Hypothalamus (tissue), 51 donors: ENCODE measurements around the gene E2F4.

Experiments used
- DNase-seq, 51 donors: peaks; one replicate each; lab custom pipeline; 2025; lab: John Stamatoyannopoulos, UW

The E2F4 gene

GRCh38 chr16:67246081-67246755, 54.3 kb downstream of the E2F4 start:
- DNase-seq: peak in 36 of 51 donors; percentile 17 to 74 (median 57)

GRCh38 chr16:67246756-67247191, 54.8 kb downstream of the E2F4 start:
- peak in 2 of 51 donors; percentile 50 to 51 for DNase-seq

- DNase-seq: peak; percentile 28 to 95 (median 88)
Observed at GRCh38 chr16:67247192-67248072, 55.5 kb downstream of the E2F4 start, which contains the start of gene FHOD1. Gene FHOD1 (minus strand): TSS chr16:67247481. CDS start chr16:67247410, 71 bp downstream.

- DNase-seq: no peak
Observed at GRCh38 chr16:67248073-67248400, 56.1 kb downstream of the E2F4 start.
